Measurements from ENCODE around the gene TMEM178B. TPM values are rescaled to one million over a fixed set of nuclear protein-coding genes. Genes with fewer than 3 reads are reported as not detected.

The TMEM178B gene
- total and polyA plus RNA-seq, 9 donors: 0.10 to 1.6 (median 0.30) TPM

- intact Hi-C loops (cut with DNase I): no loop called here
- Histone ChIP-seq H3K9me3 (no peaks in the 10 kb centered on the region), H3K27ac (no peak overlapping the region), H3K4me3 (no peak overlapping the region), H3K36me3 (no peaks in the 10 kb centered on the region), H3K27me3 (no peaks in the 10 kb centered on the region), H3K4me1 (ENCODE audit: insufficient read depth) (no peaks in the 10 kb centered on the region)
- WGBS, 3 donors: 38 to 50% (median 41%) methylated on average over 12 of the region's 12 CpGs
- no peak for TF ChIP-seq CTCF (IDR thresholded peaks at IDR 0.05)
- no peak for TF ChIP-seq POLR2A (IDR thresholded peaks at IDR 0.05)
- TF ChIP-seq EP300 (IDR thresholded peaks at IDR 0.05): no peak
- no peak for DNase-seq
Measured at GRCh38 chr7:141430455-141431139, 356.7 kb downstream of the TMEM178B start.

GRCh38 chr7:141431140-141431479 lies 357.2 kb downstream of the TMEM178B start:
- TF ChIP-seq EP300 (IDR thresholded peaks at IDR 0.05): no peak
- Histone ChIP-seq H3K4me3 (no peak overlapping the region), H3K9me3 (no peaks in the 10 kb centered on the region), H3K27ac (no peak overlapping the region), H3K27me3 (no peaks in the 10 kb centered on the region), H3K4me1 (ENCODE audit: insufficient read depth) (no peaks in the 10 kb centered on the region), H3K36me3 (no peaks in the 10 kb centered on the region)
- WGBS, 3 donors: 53 to 57% (median 55%) methylated on average over 2 of the region's 2 CpGs
- no peak for DNase-seq
- intact Hi-C loops (cut with DNase I): no loop called here

- Histone ChIP-seq H3K4me1 (ENCODE audit: insufficient read depth) (no peaks in the 10 kb centered on the region), H3K27ac (no peak overlapping the region), H3K9me3 (no peaks in the 10 kb centered on the region), H3K36me3 (no peaks in the 10 kb centered on the region), H3K4me3 (no peak overlapping the region), H3K27me3 (no peaks in the 10 kb centered on the region)
- WGBS, 3 donors: 83 to 92% (median 89%) methylated on average over 1 of the region's 1 CpG
- DNase-seq: no peak
- intact Hi-C loops (cut with DNase I): no loop called here
- TF ChIP-seq CTCF (IDR thresholded peaks at IDR 0.05) (no peak), POLR2A (IDR thresholded peaks at IDR 0.05) (no peak), EP300 (IDR thresholded peaks at IDR 0.05) (no peak)
Measured at GRCh38 chr7:141431711-141432110, 357.8 kb downstream of the TMEM178B start.

GRCh38 chr7:141433698-141434097 lies 359.8 kb downstream of the TMEM178B start:
- Histone ChIP-seq H3K9me3 (no peaks in the 10 kb centered on the region), H3K4me1 (ENCODE audit: insufficient read depth) (no peaks in the 10 kb centered on the region), H3K4me3 (no peak overlapping the region), H3K36me3 (no peaks in the 10 kb centered on the region), H3K27me3 (no peaks in the 10 kb centered on the region), H3K27ac (no peak overlapping the region)
- no peak for DNase-seq
- WGBS, 3 donors: 25 to 52% (median 39%) methylated on average over 2 of the region's 2 CpGs
- TF ChIP-seq POLR2A (IDR thresholded peaks at IDR 0.05): no peak
- no peak for TF ChIP-seq CTCF (IDR thresholded peaks at IDR 0.05)
- TF ChIP-seq EP300 (IDR thresholded peaks at IDR 0.05): no peak
- intact Hi-C loops (cut with DNase I): no loop called here

- 61 to 77% (median 75%) methylated on average over 2 of the region's 2 CpGs for WGBS, 3 donors
- no peaks in the 10 kb centered on the region for H3K4me1 ChIP-seq (ENCODE audit: insufficient read depth)
Measured at GRCh38 chr7:141436139-141436538, 362.3 kb downstream of the TMEM178B start.

More at GRCh38 chr7:141436139-141436538, 362.3 kb downstream of the TMEM178B start:
- no peak for TF ChIP-seq CTCF (IDR thresholded peaks at IDR 0.05)
- TF ChIP-seq EP300 (IDR thresholded peaks at IDR 0.05): no peak
- no peak for TF ChIP-seq POLR2A (IDR thresholded peaks at IDR 0.05)
- Histone ChIP-seq H3K27me3 (no peaks in the 10 kb centered on the region), H3K9me3 (no peaks in the 10 kb centered on the region), H3K36me3 (no peaks in the 10 kb centered on the region), H3K27ac (no peak overlapping the region), H3K4me3 (no peak overlapping the region)
- intact Hi-C loops (cut with DNase I): no loop called here
- no peak for DNase-seq

Data from ovary (tissue), 9 donors.